ENCODE results near the gene TMEM151B.

TMEM151B gene

DNA sequence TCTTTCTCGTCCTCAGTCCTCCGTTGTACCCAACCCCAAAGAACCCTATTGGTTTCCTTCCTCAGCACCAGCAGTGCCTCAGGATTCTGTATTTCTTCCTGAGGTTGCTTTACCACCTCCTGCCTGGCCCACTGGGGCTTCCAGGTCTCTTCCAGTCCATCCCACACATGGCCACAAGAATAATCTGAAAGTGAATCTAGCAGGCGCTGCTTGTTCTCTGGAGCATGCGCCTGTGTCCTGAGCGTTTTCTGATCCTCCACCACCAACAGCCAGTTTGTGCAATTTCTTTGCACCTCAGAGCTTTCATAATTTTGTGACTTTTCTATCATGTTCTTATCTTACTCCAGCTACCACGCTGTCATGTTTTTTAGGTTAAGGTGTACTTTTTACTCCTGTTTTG, 35.0 kb upstream of the TMEM151B start:
- ChIA-PET POLR2A (interaction anchor here (1.0 to 4.9 kb wide), 3 partner anchors 11 to 14 kb away, joined by 3 to 74 read pairs (median 6); partner anchors contain the start of gene HSP90AB1), CTCF (interaction anchor here (0.9 to 6.6 kb wide), 40 partner anchors 10 to 151 kb away, joined by 3 to 175 read pairs (median 6); partner anchors contain the start of genes AARS2, HSP90AB1, MYMX and SLC29A1)
- TF ChIP-seq CTCF (IDR thresholded peaks at IDR 0.05; ENCODE audit: insufficient read depth, low read length, missing control alignments): no peak

DNA sequence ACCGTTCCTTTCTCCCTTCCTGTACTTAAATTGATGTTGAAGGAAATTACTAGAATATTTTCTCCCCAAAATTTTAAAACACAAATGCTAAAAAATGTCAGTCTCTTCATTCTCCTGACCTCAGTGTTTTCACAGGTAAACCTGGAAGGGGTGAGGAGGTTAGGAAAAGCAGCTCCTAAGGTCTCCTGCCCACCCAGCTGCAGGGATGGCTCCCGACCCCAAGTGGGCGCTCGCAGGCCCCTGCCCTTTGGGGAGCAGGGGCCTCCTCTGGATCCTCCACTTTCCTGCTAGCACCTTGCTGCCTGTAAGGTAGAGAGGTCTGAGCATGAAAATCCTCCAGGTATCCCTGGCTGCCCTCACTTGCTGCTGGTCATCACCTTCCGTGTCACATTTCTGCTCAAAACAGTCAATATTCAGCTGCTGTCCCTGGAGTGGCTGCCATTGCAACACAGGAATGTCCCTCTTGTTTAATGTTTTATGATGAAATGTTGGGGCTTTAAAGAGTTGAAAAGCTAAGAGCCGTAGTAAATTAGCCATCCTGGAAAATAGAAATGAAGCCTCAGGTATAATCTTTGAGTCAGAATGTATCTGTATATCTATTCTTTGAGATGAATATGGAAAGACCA, 34.2 kb upstream of the TMEM151B start:
- POLR2A ChIA-PET: interaction anchor here (0.7 to 4.9 kb wide), 2 partner anchors 11 to 19 kb away, joined by 3 to 74 read pairs; partner anchors contain the start of gene HSP90AB1
- no peak for TF ChIP-seq CTCF (IDR thresholded peaks at IDR 0.05; ENCODE audit: insufficient read depth, low read length, missing control alignments)
- no peak for DNase-seq (ENCODE audit: low read depth, low spot score)
- no peak overlapping the region for H3K4me3 ChIP-seq (ENCODE audit: low read depth, low read length)
- CTCF ChIA-PET: interaction anchor here (0.6 to 6.6 kb wide), 19 partner anchors 10 to 139 kb away, joined by 3 to 175 read pairs (median 6); partner anchors contain the start of genes AARS2, HSP90AB1, SLC29A1 and SLC35B2

More for the DNA sequence above, 35.0 kb upstream of the TMEM151B start:
- no peak overlapping the region for H3K4me3 ChIP-seq (ENCODE audit: low read depth, low read length)
- no peak for DNase-seq (ENCODE audit: low read depth, low spot score)

DNA sequence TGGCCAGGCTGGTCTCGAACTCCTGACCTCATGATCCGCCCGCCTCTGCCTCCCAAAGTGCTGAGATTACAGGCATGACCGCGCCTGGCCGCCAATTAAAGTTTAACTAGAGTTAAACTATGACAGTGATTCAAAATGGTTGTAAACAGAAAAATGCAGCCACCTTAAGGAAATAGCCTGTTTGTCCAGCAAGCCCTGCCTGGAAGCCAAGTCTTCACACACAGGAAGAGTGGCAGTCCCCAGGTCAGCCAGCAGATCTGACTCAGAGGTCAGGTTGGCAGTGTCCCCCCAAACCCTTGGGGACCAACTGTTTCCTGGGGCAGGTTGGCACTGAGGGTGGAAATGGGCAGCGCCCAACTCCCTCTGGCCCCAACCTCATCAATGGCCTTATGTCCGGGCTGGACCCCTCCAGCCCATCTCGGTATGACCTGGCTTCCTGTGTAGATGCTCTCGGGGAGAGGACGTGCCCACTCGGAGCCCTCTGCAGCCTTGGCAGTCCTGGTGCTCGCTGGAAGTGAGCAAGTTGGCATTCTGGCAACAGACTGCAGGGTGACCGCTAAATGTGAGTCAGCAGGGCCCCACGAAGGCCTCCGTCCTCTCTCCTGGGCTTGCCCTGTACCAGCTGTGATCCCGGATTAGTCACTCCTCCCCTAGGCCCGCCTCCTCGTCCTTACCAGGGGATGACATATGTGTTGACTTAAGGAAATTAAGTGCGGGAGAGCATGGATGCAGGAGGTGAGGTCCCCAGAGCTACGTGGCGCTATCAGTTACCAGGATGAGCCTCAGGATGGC, 33.0 kb upstream of the TMEM151B start:
- POLR2A ChIA-PET: interaction anchor here (0.7 to 4.9 kb wide), 7 partner anchors 9 to 105 kb away, joined by 3 to 74 read pairs (median 3); partner anchors contain the start of genes HSP90AB1 and SLC29A1
- H3K4me3 ChIP-seq (ENCODE audit: low read depth, low read length): peak overlapping the region; percentile 67
- CTCF ChIA-PET: interaction anchor here (0.6 to 6.6 kb wide), 27 partner anchors 9 to 629 kb away, joined by 3 to 175 read pairs (median 4); partner anchors contain the start of genes HSP90AB1, SLC29A1 and SLC35B2
- DNase-seq (ENCODE audit: low read depth, low spot score): peak; percentile 88
- no peak for TF ChIP-seq CTCF (IDR thresholded peaks at IDR 0.05; ENCODE audit: insufficient read depth, low read length, missing control alignments)

DNA sequence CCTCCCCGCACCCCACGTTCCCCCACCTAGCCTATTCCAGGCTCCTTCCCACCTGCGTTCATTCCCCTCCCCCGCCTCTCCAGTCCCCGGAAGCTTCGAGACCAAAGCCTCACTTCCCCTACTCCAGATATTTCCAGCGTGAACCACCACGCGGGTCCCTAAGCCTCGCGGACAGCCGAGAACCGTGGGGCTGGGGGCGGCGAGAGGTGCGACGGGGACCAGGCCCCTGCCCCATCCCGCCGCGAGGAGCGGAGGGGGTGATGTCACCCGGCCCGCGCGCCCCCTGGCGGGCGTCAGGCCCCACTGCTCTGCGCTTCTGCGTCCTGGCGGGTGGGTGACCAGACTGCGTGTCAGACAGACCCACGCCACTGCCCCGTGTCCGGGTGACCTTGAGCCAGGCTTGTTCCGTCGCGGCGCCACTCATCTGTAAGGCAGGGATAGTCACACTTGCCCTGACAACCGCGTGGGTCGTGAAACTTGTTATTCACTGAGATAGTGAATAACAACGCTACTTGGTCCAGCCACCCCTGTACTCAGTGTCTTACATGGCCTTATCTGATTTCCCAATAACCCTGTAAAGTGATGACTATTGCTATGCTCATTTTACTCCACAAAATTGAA, 32.3 kb upstream of the TMEM151B start:
- TF ChIP-seq CTCF (IDR thresholded peaks at IDR 0.05; ENCODE audit: insufficient read depth, low read length, missing control alignments): peak; percentile 99
- POLR2A ChIA-PET: interaction anchor here (0.7 to 4.9 kb wide), 5 partner anchors 9 to 106 kb away, joined by 3 to 74 read pairs (median 3); partner anchors contain the start of genes HSP90AB1 and SLC29A1
- CTCF ChIA-PET: interaction anchor here (0.6 to 6.6 kb wide), 29 partner anchors 8 to 629 kb away, joined by 3 to 175 read pairs (median 4); partner anchors contain the start of genes HSP90AB1, SLC29A1 and SLC35B2
- DNase-seq (ENCODE audit: low read depth, low spot score): no peak
- peak overlapping the region; percentile 67 for H3K4me3 ChIP-seq (ENCODE audit: low read depth, low read length)

DNA sequence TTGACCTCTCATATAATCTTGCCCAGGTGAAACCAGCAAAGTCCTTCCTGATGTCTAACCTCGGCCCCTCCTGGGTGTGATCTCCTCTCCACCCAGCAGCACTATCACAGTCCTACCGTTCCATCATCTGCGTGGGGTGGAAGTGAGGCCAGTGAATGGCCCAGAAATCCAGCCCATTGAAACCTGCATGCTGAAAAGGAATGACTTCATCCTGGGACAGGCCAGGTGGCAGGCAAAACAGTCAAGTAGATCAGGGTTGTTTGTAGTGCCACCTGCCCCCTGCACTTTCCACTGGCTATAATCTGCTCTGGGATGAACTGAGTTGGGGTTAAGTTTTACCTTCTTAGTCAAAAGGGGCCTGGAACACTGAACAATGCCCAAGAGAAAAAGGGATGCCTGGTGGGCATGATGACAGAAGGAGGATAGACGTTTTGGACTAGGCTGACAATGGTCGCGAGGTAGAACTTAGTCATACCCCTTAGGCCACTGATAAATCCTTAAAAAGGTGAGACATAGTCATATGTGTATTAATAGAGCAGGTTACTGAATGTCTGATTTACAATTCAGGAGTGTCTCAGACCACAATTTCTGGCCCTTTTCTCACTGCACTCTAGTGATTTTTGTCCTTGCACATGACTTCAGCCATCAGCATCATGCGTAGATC, 31.4 kb upstream of the TMEM151B start:
- TF ChIP-seq CTCF (IDR thresholded peaks at IDR 0.05; ENCODE audit: insufficient read depth, low read length, missing control alignments): no peak
- CTCF ChIA-PET: interaction anchor here (0.6 to 6.6 kb wide), 9 partner anchors 7 to 141 kb away, joined by 3 to 175 read pairs (median 7); partner anchors contain the start of genes HSP90AB1, SLC29A1 and SLC35B2
- POLR2A ChIA-PET: no interaction called here
- no peak overlapping the region for H3K4me3 ChIP-seq (ENCODE audit: low read depth, low read length)
- DNase-seq (ENCODE audit: low read depth, low spot score): no peak
